Natural killer cell (primary cell): ENCODE results near the gene TBC1D22A. TPM values are rescaled to one million over a fixed set of nuclear protein-coding genes. Genes with fewer than 3 reads are reported as not detected.

ENCODE experiments used
- ATAC-seq, 3 donors: fragments of 150-1000 bp in 2 of 3; fragments of 200-7000 bp in 1 of 3; cut with Tn5 transposase; 1 replicate in 1 of 3; 2 replicates in 2 of 3; pipeline ENCODE4 v1.10.0; 2021; ENCODE audit warnings: mild to moderate bottlenecking in 2 of 3, moderate library complexity in 2 of 3
- DNase-seq, 2 donors: peaks; one replicate each; pipeline versions ENCODE4 v3.0.0 to v3.0.0-alpha.2; 2013 to 2021; ENCODE audit warnings: mixed read lengths in 1 of 2
- H3K27ac ChIP-seq: one replicate; pipeline ENCODE4 v1.5.1; 2013; ENCODE audit warnings: mild to moderate bottlenecking, low read length
- H3K27me3 ChIP-seq: one replicate; pipeline ENCODE4 v1.6.1; 2013; ENCODE audit warnings: low read length; ENCODE audit not compliant: control insufficient read depth, insufficient read depth
- H3K36me3 ChIP-seq: one replicate; pipeline ENCODE4 v1.6.1; 2013; ENCODE audit warnings: low read length; ENCODE audit not compliant: control insufficient read depth, insufficient read depth
- H3K4me1 ChIP-seq: one replicate; pipeline ENCODE4 v1.6.1; 2013; ENCODE audit warnings: low read length; ENCODE audit not compliant: control insufficient read depth, insufficient read depth
- H3K4me3 ChIP-seq: one replicate; pipeline ENCODE4 v1.5.1; 2013; ENCODE audit warnings: low read length
- H3K9me3 ChIP-seq: one replicate; pipeline ENCODE4 v1.6.1; 2013; ENCODE audit warnings: low read length; ENCODE audit not compliant: control insufficient read depth, insufficient read depth
- H3K27ac Mint-ChIP-seq, 2 donors: one replicate each; pipeline ENCODE4 v1.8.0; 2022; ENCODE audit warnings: mild to moderate bottlenecking in 2 of 2, mixed read lengths in 2 of 2, moderate library complexity in 1 of 2
- H3K27me3 Mint-ChIP-seq, 2 donors: one replicate each; pipeline ENCODE4 v1.8.0; 2022; ENCODE audit warnings: low read depth in 2 of 2, mixed read lengths in 2 of 2
- H3K36me3 Mint-ChIP-seq: one replicate; pipeline ENCODE4 v1.8.0; 2022; ENCODE audit warnings: mixed read lengths
- H3K4me1 Mint-ChIP-seq, 2 donors: one replicate each; pipeline ENCODE4 v1.8.0; 2022; ENCODE audit warnings: mixed read lengths in 2 of 2
- H3K4me3 Mint-ChIP-seq: one replicate; pipeline ENCODE4 v1.8.0; 2022; ENCODE audit warnings: mild to moderate bottlenecking, moderate library complexity, mixed read lengths
- H3K9me3 Mint-ChIP-seq, 2 donors: one replicate each; pipeline ENCODE4 v1.8.0; 2022; ENCODE audit warnings: mixed read lengths in 2 of 2
- WGBS: methylation state at CpG from one replicate; pipeline ENCODE4 v1.1.7; 2013; ENCODE audit warnings: missing lambda C conversion rate; ENCODE audit not compliant: insufficient coverage; 5-methylcytosine and 5-hydroxymethylcytosine counted together
- intact Hi-C: fragments of 100-400 bp; cut with micrococcal nuclease; formaldehyde crosslinking; loops from one replicate; pipeline ENCODE4 v1.14.2; 2022
- total RNA-seq, 4 donors: library from RNA; stranded (reverse); fragments of 120-200 nt in 1 of 4; gene quantifications; one replicate each; pipeline versions ENCODE4 v1.2.3 to v1.2.4, GENCODE V29; 2013 to 2022
- TF ChIP-seq, protein P1 (sequence below): fragments of 200-600 bp; IDR thresholded peaks from one replicate; pipeline ENCODE4 v1.8.0; 2022; ENCODE audit warnings: antibody characterized with exemption

TBC1D22A gene
- total RNA-seq, 3 donors from 2014 or later (not counting 1 experiment from before 2014, with no cell fraction given) = 47.4 to 53.7 (median 53.2) TPM

DNA sequence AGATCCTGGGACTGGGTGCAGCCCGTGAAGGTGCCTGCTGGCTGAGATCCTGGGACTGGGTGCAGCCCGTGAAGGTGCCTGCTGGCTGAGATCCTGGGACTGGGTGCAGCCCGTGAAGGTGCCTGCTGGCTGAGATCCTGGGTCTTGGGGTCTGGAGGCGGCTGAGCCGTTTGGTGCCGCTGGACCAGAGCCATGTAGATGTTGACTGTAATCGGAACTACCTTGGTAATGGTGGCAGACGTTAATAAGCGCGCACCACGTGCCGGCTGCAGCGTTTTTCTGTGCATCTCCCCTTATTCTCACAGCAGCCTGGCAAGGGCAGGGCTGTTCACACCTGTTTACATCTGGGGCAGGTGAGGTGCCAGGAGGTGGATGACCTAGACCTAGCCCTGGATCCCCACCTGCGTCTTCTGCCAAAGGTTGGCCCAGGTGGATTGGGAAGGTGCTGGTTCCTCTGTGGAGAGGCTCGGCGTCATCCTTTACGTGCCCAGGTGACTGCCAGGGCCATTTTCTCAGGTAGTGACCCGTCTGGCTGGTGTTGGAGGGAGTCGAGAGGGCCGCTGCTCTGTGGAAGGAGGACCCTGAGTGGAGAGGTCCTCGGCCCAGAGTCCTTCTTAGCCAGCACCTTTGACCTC lies 382.5 kb downstream of the TBC1D22A start:
- Mint-ChIP-seq H3K9me3 (no peaks in the 10 kb centered on the region), H3K4me3 (no peak overlapping the region), H3K27ac (no peak overlapping the region), H3K27me3 (no peaks in the 10 kb centered on the region), H3K36me3 (no peaks in the 10 kb centered on the region), H3K4me1 (peaks cover 18 to 19% of the 10 kb centered on the region in 2 donors)
- H3K27ac ChIP-seq = no peak overlapping the region
- H3K36me3 ChIP-seq = no peaks in the 10 kb centered on the region
- intact Hi-C loops = no loop called here
- H3K4me1 ChIP-seq = no peaks in the 10 kb centered on the region
- TF ChIP-seq, protein P1, sequence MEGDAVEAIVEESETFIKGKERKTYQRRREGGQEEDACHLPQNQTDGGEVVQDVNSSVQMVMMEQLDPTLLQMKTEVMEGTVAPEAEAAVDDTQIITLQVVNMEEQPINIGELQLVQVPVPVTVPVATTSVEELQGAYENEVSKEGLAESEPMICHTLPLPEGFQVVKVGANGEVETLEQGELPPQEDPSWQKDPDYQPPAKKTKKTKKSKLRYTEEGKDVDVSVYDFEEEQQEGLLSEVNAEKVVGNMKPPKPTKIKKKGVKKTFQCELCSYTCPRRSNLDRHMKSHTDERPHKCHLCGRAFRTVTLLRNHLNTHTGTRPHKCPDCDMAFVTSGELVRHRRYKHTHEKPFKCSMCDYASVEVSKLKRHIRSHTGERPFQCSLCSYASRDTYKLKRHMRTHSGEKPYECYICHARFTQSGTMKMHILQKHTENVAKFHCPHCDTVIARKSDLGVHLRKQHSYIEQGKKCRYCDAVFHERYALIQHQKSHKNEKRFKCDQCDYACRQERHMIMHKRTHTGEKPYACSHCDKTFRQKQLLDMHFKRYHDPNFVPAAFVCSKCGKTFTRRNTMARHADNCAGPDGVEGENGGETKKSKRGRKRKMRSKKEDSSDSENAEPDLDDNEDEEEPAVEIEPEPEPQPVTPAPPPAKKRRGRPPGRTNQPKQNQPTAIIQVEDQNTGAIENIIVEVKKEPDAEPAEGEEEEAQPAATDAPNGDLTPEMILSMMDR = no peak
- no peak for DNase-seq
- H3K27me3 ChIP-seq = no peaks in the 10 kb centered on the region
- WGBS = 96% methylated on average over 20 of the region's 21 CpGs
- no peak for ATAC-seq
- H3K4me3 ChIP-seq = no peak overlapping the region
- H3K9me3 ChIP-seq = no peaks in the 10 kb centered on the region

- H3K27me3 ChIP-seq = no peaks in the 10 kb centered on the region
- H3K27ac Mint-ChIP-seq = no peak overlapping the region
- DNase-seq (no peak), ATAC-seq (no peak)
- no peaks in the 10 kb centered on the region for H3K36me3 ChIP-seq
- intact Hi-C loops = no loop called here
- H3K36me3 Mint-ChIP-seq = no peaks in the 10 kb centered on the region
- H3K4me1 Mint-ChIP-seq = peaks cover 19 to 21% of the 10 kb centered on the region in 2 donors
- H3K4me1 ChIP-seq = no peaks in the 10 kb centered on the region
- H3K9me3 Mint-ChIP-seq = no peaks in the 10 kb centered on the region
- H3K9me3 ChIP-seq = no peaks in the 10 kb centered on the region
- H3K27ac ChIP-seq = no peak overlapping the region
- WGBS = 98% methylated on average over 20 of the region's 20 CpGs
- no peak overlapping the region for H3K4me3 Mint-ChIP-seq
- no peak overlapping the region for H3K4me3 ChIP-seq
- H3K27me3 Mint-ChIP-seq = no peaks in the 10 kb centered on the region
- TF ChIP-seq, protein P1 = no peak
These were observed 383.4 kb downstream of the TBC1D22A start for GRCh38 chr22:47145883-47146282.

DNA sequence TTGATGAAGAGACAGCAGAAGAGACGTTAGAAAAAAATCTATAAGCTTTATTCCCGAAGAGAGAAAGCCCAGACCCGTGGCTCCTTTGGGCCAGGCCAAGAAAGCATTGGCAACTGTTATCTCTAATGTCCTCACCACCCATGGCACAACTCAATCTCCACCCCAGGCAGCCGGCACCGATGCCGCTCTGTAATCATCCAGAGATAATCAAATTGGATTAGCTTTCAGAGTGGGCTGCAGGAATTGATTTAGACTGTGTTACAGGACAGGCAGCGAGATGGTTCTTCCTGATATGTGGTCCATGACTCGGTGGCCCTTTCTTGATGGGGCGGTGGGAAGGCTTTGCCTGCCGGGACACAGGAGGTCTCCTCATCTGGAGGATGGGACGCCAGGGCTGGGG lies 383.9 kb downstream of the TBC1D22A start:
- Mint-ChIP-seq H3K27me3 (no peaks in the 10 kb centered on the region), H3K27ac (no peak overlapping the region), H3K4me1 (peaks cover 19 to 26% of the 10 kb centered on the region in 2 donors), H3K36me3 (no peaks in the 10 kb centered on the region), H3K4me3 (no peak overlapping the region), H3K9me3 (no peaks in the 10 kb centered on the region)
- intact Hi-C loops = no loop called here
- DNase-seq (no peak), ATAC-seq (no peak)
- H3K4me3 ChIP-seq = no peak overlapping the region
- no peaks in the 10 kb centered on the region for H3K4me1 ChIP-seq
- no peaks in the 10 kb centered on the region for H3K27me3 ChIP-seq
- TF ChIP-seq, protein P1 = no peak
- H3K36me3 ChIP-seq = no peaks in the 10 kb centered on the region
- no peaks in the 10 kb centered on the region for H3K9me3 ChIP-seq
- H3K27ac ChIP-seq = no peak overlapping the region
- WGBS = 96% methylated on average over 11 of the region's 11 CpGs

GRCh38 chr22:47146941-47147340 lies 384.5 kb downstream of the TBC1D22A start:
- WGBS = 97% methylated on average over 16 of the region's 16 CpGs
- H3K27ac Mint-ChIP-seq = no peak overlapping the region
- H3K4me1 ChIP-seq = no peaks in the 10 kb centered on the region
- peaks cover 21 to 26% of the 10 kb centered on the region in 2 donors for H3K4me1 Mint-ChIP-seq
- H3K9me3 ChIP-seq = no peaks in the 10 kb centered on the region
- no peaks in the 10 kb centered on the region for H3K27me3 ChIP-seq
- no peaks in the 10 kb centered on the region for H3K27me3 Mint-ChIP-seq
- H3K27ac ChIP-seq = no peak overlapping the region
- TF ChIP-seq, protein P1 = no peak
- no peak overlapping the region for H3K4me3 ChIP-seq
- H3K36me3 Mint-ChIP-seq = no peaks in the 10 kb centered on the region
- ATAC-seq (no peak), DNase-seq (no peak)
- no peaks in the 10 kb centered on the region for H3K9me3 Mint-ChIP-seq
- H3K36me3 ChIP-seq = no peaks in the 10 kb centered on the region
- intact Hi-C loops = no loop called here
- no peak overlapping the region for H3K4me3 Mint-ChIP-seq
